WERI-Rb-1 (cell line): Measurements from ENCODE around the gene PIK3R6.

Experiments
- DNase-seq: peaks from one replicate; pipeline ENCODE4 v3.0.0-alpha.2; 2020
- H3K27ac ChIP-seq: fragments of 250-450 bp; sonication (Bioruptor Pico); 2 replicates; pipeline ENCODE4 v1.5.1; 2020; ENCODE audit warnings: mild to moderate bottlenecking, moderate library complexity
- H3K27me3 ChIP-seq: fragments of 250-450 bp; sonication (Bioruptor Pico); 2 replicates; pipeline ENCODE4 v1.5.1; 2021; ENCODE audit warnings: mild to moderate bottlenecking, low read depth, moderate library complexity; ENCODE audit not compliant: insufficient read depth, severe bottlenecking
- H3K36me3 ChIP-seq: fragments of 250-450 bp; sonication (Bioruptor Pico); 2 replicates; pipeline ENCODE4 v1.5.1; 2020; ENCODE audit warnings: mild to moderate bottlenecking, moderate library complexity
- H3K4me3 ChIP-seq: 2 replicates; pipeline ENCODE4 v1.5.1; 2011; ENCODE audit warnings: low read depth, mild to moderate bottlenecking, control low read depth, low read length
- H3K9me3 ChIP-seq: fragments of 250-450 bp; sonication (Bioruptor Pico); 2 replicates; pipeline ENCODE4 v1.5.1; 2021; ENCODE audit warnings: mild to moderate bottlenecking, moderate library complexity; ENCODE audit not compliant: severe bottlenecking
- TF ChIP-seq, protein P1 (sequence below): IDR thresholded peaks from 2 replicates; pipeline ENCODE4 v1.5.1; 2011; ENCODE audit warnings: low read depth, mild to moderate bottlenecking, control low read depth, inconsistent platforms, low read length

Gene PIK3R6

DNA sequence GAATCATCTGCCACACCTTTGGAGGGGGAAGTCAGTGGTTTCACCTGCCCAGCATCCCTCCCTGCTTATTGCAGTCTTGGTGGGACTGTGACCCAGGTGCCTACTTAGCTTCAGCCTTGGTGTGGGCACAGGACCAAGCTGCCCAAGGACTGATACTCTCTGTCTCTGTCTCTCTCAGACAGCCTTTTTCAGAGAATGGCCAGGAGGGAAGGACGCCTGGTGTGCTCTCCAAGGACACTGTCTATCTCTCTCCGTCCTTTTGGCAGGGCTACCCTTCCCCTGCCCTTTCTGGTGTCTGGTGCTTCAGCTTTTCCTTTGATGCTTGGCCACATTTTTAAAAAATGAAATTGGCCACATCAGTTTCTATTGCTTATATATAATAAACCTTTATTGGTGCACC lies 19.6 kb downstream of the PIK3R6 start:
- TF ChIP-seq, protein P1, sequence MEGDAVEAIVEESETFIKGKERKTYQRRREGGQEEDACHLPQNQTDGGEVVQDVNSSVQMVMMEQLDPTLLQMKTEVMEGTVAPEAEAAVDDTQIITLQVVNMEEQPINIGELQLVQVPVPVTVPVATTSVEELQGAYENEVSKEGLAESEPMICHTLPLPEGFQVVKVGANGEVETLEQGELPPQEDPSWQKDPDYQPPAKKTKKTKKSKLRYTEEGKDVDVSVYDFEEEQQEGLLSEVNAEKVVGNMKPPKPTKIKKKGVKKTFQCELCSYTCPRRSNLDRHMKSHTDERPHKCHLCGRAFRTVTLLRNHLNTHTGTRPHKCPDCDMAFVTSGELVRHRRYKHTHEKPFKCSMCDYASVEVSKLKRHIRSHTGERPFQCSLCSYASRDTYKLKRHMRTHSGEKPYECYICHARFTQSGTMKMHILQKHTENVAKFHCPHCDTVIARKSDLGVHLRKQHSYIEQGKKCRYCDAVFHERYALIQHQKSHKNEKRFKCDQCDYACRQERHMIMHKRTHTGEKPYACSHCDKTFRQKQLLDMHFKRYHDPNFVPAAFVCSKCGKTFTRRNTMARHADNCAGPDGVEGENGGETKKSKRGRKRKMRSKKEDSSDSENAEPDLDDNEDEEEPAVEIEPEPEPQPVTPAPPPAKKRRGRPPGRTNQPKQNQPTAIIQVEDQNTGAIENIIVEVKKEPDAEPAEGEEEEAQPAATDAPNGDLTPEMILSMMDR = no peak
- H3K4me3 ChIP-seq = no peak overlapping the region
- no peak overlapping the region for H3K27ac ChIP-seq
- no peaks in the 10 kb centered on the region for H3K9me3 ChIP-seq
- H3K27me3 ChIP-seq = no peaks in the 10 kb centered on the region
- H3K36me3 ChIP-seq = no peaks in the 10 kb centered on the region
- DNase-seq = no peak

DNA sequence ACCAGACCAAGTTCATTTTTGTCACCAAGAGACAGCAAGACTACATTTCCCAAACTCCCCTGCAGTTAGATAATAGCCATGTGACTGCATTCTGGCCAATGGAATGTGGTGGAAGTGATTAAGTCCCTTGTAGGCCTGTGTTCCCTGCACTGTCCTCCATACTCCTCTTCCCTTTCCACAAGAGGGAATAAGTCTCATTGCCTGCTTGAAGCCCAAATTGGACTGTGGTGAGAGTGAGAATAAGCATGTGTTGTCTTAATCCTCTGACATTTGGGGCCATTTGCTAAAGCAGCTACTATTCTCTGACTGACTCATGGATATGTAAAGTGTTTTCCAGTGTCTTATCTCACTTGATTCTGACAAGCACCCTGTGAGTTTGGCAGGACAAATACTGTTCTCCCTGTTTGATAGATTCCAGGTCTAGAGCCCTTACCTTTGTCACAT lies 20.7 kb downstream of the PIK3R6 start:
- TF ChIP-seq, protein P1 = no peak
- Histone ChIP-seq H3K36me3 (no peaks in the 10 kb centered on the region), H3K27ac (no peak overlapping the region), H3K9me3 (no peaks in the 10 kb centered on the region), H3K27me3 (no peaks in the 10 kb centered on the region), H3K4me3 (no peak overlapping the region)
- DNase-seq = peak; percentile 42

DNA sequence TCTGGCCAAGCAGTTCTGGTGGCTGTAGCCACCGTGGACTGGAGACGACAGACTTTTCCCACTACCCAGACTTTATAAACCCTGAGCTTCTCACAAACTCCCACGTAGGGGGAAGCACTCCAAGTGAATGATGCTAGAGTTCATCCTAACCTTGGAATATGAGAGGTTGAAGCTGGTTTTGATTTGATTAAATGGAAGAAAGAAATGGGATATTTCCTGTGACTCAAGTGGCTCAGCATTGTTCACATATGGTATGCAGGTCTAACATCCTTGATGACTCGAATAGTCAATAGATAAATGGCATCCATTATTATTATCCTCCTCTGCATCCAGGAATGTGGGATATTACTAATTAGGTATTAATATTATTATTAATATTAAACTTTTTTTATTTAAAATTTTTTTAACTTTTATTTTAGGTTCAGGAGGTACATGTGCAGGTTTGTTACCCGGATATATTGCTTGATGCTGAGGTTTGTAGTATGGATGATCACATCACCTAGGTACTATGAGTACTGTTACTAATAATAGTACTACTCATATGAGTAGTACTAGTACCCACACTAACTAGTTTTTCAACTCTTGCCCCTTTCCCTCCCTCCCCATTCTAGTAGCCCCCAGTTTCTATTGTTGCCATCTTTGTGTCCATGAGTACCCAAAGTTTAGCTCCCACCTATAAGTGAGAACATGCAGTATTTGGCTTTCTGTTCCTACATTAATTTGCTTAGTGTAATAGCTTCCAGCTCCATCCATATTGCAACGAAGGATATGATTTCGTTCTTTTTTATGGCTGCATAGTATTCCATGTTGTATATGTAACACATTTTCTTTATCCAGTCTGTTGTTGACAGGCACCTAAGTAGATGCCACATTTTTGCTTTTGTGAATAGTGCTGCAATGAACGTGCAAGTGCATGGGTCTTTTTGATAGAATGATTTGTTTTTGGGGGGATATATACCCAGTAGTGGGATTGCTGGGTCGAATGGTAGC lies 22.9 kb downstream of the PIK3R6 start:
- Histone ChIP-seq H3K36me3 (no peaks in the 10 kb centered on the region), H3K27ac (no peak overlapping the region)

DNA sequence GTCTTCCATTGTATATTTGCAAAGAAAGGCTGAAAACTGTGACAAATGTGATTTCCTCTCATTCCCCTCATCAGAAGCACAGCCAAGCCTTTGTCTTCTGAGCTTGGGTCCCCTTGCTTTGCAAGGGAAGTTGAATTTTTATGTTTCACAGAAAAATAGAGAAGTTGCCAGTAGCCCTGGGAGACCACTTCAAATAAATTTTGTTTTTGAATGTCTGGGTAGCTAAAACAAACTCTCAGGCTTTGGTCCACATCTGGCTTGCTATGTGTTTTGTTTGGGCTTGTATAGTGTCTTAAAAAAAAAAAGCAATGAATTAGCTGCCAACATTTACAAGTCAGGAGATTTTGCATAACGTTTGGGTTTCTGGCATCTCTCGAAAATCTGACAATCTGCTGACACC lies 24.1 kb downstream of the PIK3R6 start:
- no peaks in the 10 kb centered on the region for H3K9me3 ChIP-seq
- no peak overlapping the region for H3K27ac ChIP-seq
- TF ChIP-seq, protein P1 = no peak
- DNase-seq = no peak
- no peaks in the 10 kb centered on the region for H3K27me3 ChIP-seq
- no peak overlapping the region for H3K4me3 ChIP-seq
- H3K36me3 ChIP-seq = no peaks in the 10 kb centered on the region

More for the DNA sequence above, 22.9 kb downstream of the PIK3R6 start:
- no peaks in the 10 kb centered on the region for H3K9me3 ChIP-seq
- no peak for DNase-seq
- TF ChIP-seq, protein P1 = no peak
- no peaks in the 10 kb centered on the region for H3K27me3 ChIP-seq
- no peak overlapping the region for H3K4me3 ChIP-seq

DNA sequence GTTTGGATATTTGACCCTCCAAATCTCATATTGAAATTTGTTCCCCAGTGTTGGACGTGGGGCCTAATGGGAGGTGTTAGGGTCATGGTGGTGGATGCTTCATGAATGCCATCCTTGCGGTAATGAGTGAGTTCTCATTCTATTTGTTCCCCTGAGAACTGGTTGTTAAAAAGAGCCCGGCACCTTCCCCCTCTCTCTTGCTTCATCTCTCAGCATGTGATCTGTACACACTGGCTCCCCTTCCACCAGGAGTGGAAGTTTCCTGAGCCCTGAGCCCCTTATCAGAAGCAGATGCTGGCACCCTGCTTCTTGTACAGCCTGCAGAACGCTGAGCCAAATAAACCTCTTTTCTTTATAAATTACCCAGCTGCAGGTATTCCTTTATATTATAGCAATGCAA lies 25.6 kb downstream of the PIK3R6 start:
- Histone ChIP-seq H3K27me3 (no peaks in the 10 kb centered on the region), H3K4me3 (no peak overlapping the region), H3K27ac (no peak overlapping the region), H3K9me3 (no peaks in the 10 kb centered on the region), H3K36me3 (no peaks in the 10 kb centered on the region)
- TF ChIP-seq, protein P1 = no peak
- no peak for DNase-seq
